SK-MEL-5 (cell line): ENCODE measurements around the gene MLLT6. TPM values are rescaled to one million over a fixed set of nuclear protein-coding genes. Genes with fewer than 3 reads are reported as not detected.

Source experiments
- DNase-seq: peaks from one replicate; pipeline ENCODE4 v3.0.0-alpha.2; 2016; ENCODE audit warnings: low read depth, low spot score
- in situ Hi-C: cut with HindIII; loops from 2 replicates; pipeline ENCODE4 v1.10.0; 2016; ENCODE audit warnings: low sequenced_read_pairs, high pct_unique_total_duplicates, low pct_unique_long_range_greater_than_20kb
- total RNA-seq: library from RNA; depleted of rRNA; stranded (reverse); fragments of >200 nt; shearing (Covaris generic); gene quantifications from 2 replicates; pipeline ENCODE4 v1.2.3, GENCODE V29; 2014

MLLT6 gene
- total RNA-seq, 1 experiment from 2014 or later = 18.7 TPM

GRCh38 chr17:38732376-38733281 lies 27.6 kb downstream of the MLLT6 start:
- in situ Hi-C loops = no loop called here

GRCh38 chr17:38733282-38733981 lies 28.4 kb downstream of the MLLT6 start:
- in situ Hi-C loops = no loop called here

More at GRCh38 chr17:38732376-38733281, 27.6 kb downstream of the MLLT6 start:
- DNase-seq = no peak

GRCh38 chr17:38733982-38734973 lies 29.2 kb downstream of the MLLT6 start:
- in situ Hi-C loops = no loop called here
- no peak for DNase-seq

More at GRCh38 chr17:38733282-38733981, 28.4 kb downstream of the MLLT6 start:
- no peak for DNase-seq

- in situ Hi-C loops = no loop called here
- peak; percentile 58 for DNase-seq
Observed at GRCh38 chr17:38735161-38735997, 30.3 kb downstream of the MLLT6 start.

- DNase-seq = no peak
- in situ Hi-C loops = no loop called here
Observed at GRCh38 chr17:38738007-38738662, 33.1 kb downstream of the MLLT6 start.

GRCh38 chr17:38738686-38739085 lies 33.6 kb downstream of the MLLT6 start:
- DNase-seq = no peak
- in situ Hi-C loops = no loop called here

- in situ Hi-C loops = no loop called here
Observed at GRCh38 chr17:38739305-38739704, 34.2 kb downstream of the MLLT6 start.

GRCh38 chr17:38740044-38740443 lies 35.0 kb downstream of the MLLT6 start:
- no peak for DNase-seq
- in situ Hi-C loops = no loop called here

More at GRCh38 chr17:38739305-38739704, 34.2 kb downstream of the MLLT6 start:
- no peak for DNase-seq

GRCh38 chr17:38740806-38741205 lies 35.7 kb downstream of the MLLT6 start:
- no peak for DNase-seq
- in situ Hi-C loops = no loop called here

GRCh38 chr17:38741461-38741860 lies 36.4 kb downstream of the MLLT6 start:
- in situ Hi-C loops = no loop called here
- no peak for DNase-seq

- in situ Hi-C loops = no loop called here
- DNase-seq = no peak
Observed at GRCh38 chr17:38741921-38742410, 36.9 kb downstream of the MLLT6 start.

GRCh38 chr17:38742411-38743308 lies 37.6 kb downstream of the MLLT6 start:
- in situ Hi-C loops = no loop called here
- DNase-seq = peak; percentile 39

- DNase-seq = no peak
Observed at GRCh38 chr17:38743556-38744171, 38.6 kb downstream of the MLLT6 start.

GRCh38 chr17:38745545-38745944 lies 40.5 kb downstream of the MLLT6 start:
- in situ Hi-C loops = no loop called here
- no peak for DNase-seq

More at GRCh38 chr17:38743556-38744171, 38.6 kb downstream of the MLLT6 start:
- in situ Hi-C loops = no loop called here
